Neural progenitor cell (in vitro differentiated cells): ENCODE measurements around the gene TASOR.
"Not testable (repeated sequence)": the region's sequence is repeated elsewhere in the genome, so short reads cannot be mapped to it uniquely, and the experiment has no call there.

ENCODE experiments used
- EZH2 ChIP-seq: fragments of 200-600 bp; sonication (generic); IDR thresholded peaks from 2 replicates; pipeline ENCODE4 v1.6.1; 2017; ENCODE audit warnings: antibody characterized with exemption, mild to moderate bottlenecking, moderate library complexity
- EZH2phosphoT487 ChIP-seq: fragments of 200-600 bp; sonication (generic); IDR thresholded peaks from 2 replicates; pipeline ENCODE4 v1.6.1; 2017; ENCODE audit warnings: antibody characterized with exemption

- TF ChIP-seq EZH2, EZH2phosphoT487: not testable (repeated sequence)
Measured at GRCh38 chr3:56707412-56707811, 24.3 kb upstream of the TASOR start.
